Fibroblast of gingiva (primary cell): Measurements from ENCODE around the gene PLPPR3.
A peak's percentile ranks its signal among the peaks of the same experiment; 100 is the strongest.

ENCODE experiments used
- DNase-seq: peaks from one replicate; pipeline ENCODE4 v3.0.0-alpha.2; 2011; ENCODE audit warnings: low read depth

PLPPR3 gene

DNA sequence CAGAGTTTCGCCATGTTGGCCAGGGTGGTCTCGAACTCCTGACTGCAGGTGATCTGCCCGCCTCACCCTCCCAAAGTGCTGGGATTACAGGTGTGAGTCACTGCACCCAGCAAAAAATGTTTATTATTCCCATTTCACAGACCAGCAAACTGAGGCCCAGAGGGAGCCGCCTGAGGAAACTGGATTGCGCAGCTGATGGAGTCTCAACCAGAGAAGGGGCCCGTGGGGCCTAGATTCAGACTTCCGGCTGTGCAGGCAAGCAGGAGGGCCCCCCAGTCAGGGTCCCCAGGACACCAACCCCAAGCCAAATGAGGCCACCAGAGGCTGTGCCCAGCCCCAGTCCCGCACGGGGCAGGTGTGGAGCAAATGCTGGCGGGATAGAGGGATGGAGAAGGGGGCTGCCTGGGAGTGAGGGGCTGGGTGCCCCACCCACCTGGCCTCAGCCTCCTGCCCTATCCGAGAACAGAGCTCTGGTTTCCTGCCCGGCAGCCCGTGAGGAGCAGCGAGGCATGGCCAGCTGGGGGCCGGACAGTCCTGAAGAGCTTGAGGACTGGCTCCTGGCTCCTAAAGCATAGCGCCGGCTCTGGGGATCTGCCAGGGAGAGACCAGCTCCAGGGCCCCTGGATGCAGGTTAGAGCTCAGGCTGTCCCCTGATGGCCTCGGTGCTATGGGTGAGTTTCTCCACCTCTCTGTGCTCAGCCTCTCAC lies 48.9 kb downstream of the PLPPR3 start:
- DNase-seq, result no peak

DNA sequence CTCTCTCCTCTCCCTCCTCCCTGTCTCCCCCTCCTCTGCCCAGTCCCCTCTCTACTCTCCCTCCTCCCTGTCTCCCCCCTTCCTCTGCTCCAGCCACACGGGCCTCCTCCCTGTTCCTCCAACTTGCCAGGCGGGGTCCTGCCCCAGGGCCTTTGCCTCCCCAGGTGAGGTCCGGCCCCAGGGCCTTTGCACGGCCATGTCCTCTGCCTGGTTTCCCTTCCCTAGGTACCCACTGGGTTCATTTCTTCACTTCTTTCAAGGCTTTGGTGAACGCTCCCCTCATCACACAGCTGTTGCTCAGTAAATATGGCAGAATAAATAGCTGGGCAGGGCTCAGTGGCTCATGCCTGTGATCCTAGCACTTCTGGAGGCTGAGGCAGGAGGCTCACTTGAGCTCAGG lies 49.7 kb downstream of the PLPPR3 start:
- DNase-seq, result no peak

DNA sequence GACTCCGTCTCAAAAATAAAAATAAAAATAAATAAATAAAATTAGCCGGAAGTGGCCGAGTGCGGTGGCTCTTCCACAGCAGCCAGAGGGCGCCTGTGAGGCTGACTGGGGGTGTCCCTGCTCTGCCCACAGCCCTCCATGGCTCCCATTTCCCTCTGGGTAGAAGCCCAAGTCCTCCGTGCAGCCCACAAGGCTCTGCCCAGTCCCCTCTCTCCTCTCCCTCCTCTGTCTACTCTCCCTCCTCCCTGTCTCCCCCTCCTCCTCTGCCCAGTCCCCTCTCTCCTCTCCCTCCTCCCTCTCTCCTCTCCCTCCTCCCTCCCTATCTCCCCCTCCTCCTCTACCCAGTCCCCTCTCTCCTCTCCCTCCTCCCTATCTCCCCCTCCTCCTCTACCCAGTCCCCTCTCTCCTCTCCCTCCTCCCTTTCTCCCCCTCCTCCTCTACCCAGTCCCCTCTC lies 50.4 kb downstream of the PLPPR3 start:
- DNase-seq, result peak; percentile 52

DNA sequence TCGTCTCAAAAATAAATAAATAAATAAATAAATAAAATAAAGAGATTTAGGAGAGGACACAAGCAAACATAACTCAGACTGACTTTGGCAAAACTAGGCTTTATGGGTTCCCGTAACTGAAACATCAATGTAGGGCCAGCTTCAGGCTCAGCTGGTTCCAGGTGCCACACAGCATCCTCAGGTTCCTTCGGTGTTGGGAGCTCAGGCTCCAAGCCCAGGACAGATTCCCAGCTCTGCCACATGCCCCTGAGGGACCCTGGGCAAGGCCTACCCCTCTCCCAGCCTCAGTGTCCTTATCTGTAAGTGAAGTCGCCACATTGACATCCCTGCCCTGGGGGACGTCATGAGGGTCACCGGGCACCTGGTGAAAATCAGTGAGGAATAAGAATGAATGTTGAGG lies 52.1 kb downstream of the PLPPR3 start:
- DNase-seq, result no peak

DNA sequence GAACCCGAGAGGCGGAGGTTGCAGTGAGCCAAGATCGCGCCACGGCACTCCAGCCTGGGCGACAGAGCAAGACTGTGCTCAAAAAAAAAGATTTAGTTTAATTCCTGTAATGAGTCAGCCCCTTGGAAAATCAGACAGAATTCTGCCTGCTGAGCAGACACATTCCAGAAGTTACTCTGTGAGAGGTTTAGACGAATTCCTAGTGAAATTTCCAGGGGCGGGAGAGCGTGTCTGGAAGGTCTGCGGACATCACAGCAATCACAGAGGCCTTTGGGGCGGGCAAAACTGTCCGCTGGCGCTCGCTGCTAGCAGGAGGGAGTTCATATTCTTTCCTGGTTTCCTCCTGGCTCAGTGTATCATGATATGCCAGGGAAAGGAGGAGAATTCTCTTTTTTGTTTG lies 53.3 kb downstream of the PLPPR3 start:
- DNase-seq, result peak; percentile 80

DNA sequence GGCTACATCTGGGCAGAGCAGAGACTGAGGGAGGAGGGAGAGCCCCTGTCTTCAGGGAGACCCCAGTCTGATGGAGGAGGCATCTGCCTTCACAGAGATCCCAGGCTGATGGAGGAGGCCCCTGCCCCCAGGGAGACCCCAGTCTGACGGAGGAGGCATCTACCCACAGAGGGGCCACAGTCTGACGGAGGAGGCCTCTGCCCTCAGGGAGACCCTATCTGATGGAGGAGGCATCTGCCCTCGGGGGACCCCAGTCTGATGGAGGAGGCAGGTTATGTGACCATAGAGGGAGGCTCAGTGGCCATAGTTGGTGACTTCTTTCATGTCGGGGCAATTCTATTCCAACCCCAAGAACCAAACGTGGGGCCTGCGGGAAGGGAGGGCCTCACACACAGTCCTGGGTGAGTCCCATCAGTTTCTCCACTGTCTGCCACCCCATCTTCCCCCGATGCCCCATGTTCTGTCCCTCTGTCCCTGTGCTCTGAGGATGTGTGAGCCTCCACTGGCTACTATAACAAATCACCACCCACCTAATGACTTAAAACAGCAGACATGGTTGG lies 56.5 kb downstream of the PLPPR3 start:
- DNase-seq, result no peak

DNA sequence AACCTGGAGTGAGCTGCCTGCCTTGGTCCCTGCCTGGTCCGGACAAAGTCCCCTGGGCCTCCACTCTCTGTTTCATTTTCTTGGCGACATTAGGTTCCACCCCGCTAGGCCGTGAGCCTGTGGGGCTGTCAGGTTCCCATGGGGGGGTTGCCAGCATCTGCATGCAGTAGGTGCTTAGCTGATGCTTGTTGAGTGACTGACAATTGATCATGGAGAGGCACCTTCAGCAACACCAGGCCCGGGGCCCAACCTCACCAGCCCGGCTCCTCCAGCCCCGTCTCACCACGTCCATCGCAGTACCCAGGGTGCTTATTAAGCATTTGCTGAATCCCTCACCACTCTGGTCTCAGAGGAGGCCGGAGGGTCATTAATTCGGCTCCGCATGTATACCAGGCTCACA lies 57.5 kb downstream of the PLPPR3 start:
- DNase-seq, result no peak

DNA sequence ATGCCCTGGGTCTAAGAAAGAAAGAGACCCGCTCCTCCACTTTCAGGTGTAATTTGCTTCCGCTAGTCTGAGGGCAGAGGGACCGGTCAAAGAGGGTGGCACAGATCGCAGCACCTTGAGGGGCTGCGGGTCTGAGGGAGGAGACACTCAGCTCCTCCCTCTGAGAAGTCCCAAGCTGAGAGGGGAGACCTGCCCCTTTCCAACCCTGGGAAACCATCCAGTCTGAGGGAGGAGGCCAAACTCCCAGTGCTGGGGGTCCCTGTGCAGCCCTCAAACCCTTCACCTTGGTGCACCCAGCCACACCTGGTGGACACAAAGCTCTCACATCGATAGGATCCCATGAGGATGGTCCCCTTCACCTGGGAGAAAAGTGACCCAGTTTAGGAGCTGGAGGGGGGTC lies 57.9 kb downstream of the PLPPR3 start:
- no peak for DNase-seq

DNA sequence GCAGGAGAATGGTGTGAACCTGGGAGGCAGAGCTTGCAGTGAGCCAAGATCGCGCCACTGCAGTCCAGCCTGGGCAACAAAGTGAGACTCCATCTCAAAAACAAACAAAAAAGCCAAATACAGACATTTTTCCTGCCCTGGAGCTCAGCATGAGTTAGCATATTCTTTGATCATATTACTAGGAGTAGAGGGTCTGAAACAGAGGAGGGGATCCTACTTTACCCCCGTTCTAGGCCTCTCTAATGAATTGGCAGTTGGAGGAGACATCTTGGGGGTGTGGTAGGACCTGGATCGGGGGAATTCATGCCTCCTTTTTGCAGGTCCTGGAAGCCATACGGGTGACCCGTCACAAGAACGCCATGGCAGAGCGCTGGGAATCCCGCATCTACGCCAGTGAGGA lies 58.6 kb downstream of the PLPPR3 start:
- no peak for DNase-seq
